H1 (cell line): ENCODE data around the gene LIMS1. TPM values are rescaled to one million over a fixed set of nuclear protein-coding genes. Genes with fewer than 3 reads are reported as not detected.
"Not testable (repeated sequence)": the region's sequence is repeated elsewhere in the genome, so short reads cannot be mapped to it uniquely, and the experiment has no call there.

Source experiments
- CTCF ChIA-PET: fragments of 300-600 bp; sonication (Branson Sonifier 250); formaldehyde crosslinking; loops from one replicate; lab custom pipeline; 2021; ENCODE audit not compliant: partially characterized antibody; lab: Charles Lee
- POLR2A ChIA-PET: fragments of 300-600 bp; sonication (Branson Sonifier 250); formaldehyde crosslinking; loops from one replicate; lab custom pipeline; 2021; ENCODE audit warnings: inconsistent platforms; ENCODE audit not compliant: partially characterized antibody; lab: Charles Lee
- DNase-seq, 2 experiments: peaks; one replicate each; pipeline versions ENCODE4 v3.0.0 to v3.0.0-alpha.2; 2010 to 2022; ENCODE audit warnings: low spot score in 2 of 2, low read depth in 1 of 2, mixed read lengths in 1 of 2
- FAIRE-seq: peaks from 2 replicates; lab custom pipeline; 2011; peaks lifted over from hg19 to GRCh38; lab: Jason Lieb, UNC
- H2AFZ ChIP-seq: 2 replicates; pipeline ENCODE4 v1.8.1; 2012; ENCODE audit warnings: low read length, inconsistent platforms
- H2AK5ac ChIP-seq: 2 replicates; pipeline ENCODE4 v1.6.1; 2013; ENCODE audit warnings: low read depth, low read length
- H2BK120ac ChIP-seq: replicated peaks from 2 replicates; pipeline ENCODE3; 2013; ENCODE audit warnings: low read depth, low read length, inconsistent platforms
- H2BK12ac ChIP-seq: 2 replicates; pipeline ENCODE4 v1.6.1; 2013; ENCODE audit warnings: low read depth, low read length
- H2BK15ac ChIP-seq: 2 replicates; pipeline ENCODE4 v1.6.1; 2013; ENCODE audit warnings: low read length
- H2BK20ac ChIP-seq: 2 replicates; pipeline ENCODE4 v1.6.1; 2013; ENCODE audit warnings: low read length
- H2BK5ac ChIP-seq: 2 replicates; pipeline ENCODE4 v1.6.1; 2013; ENCODE audit warnings: low read depth, low read length
- H3K14ac ChIP-seq: 2 replicates; pipeline ENCODE4 v1.6.1; 2013; ENCODE audit warnings: inconsistent platforms; ENCODE audit not compliant: insufficient read length
- H3K18ac ChIP-seq: 2 replicates; pipeline ENCODE4 v1.6.1; 2013; ENCODE audit warnings: low read length; ENCODE audit errors: extremely low read depth
- H3K23ac ChIP-seq: 2 replicates; pipeline ENCODE4 v1.6.1; 2013; ENCODE audit warnings: inconsistent platforms; ENCODE audit not compliant: insufficient read length
- H3K23me2 ChIP-seq: 2 replicates; pipeline ENCODE4 v1.6.1; 2013; ENCODE audit warnings: low read depth, low read length
- H3K27ac ChIP-seq: 2 replicates; pipeline ENCODE4 v1.6.1; 2011; ENCODE audit warnings: low read depth, low read length, inconsistent platforms
- H3K27me3 ChIP-seq, 4 experiments: replicated peaks in 1 of 4; 1 replicate in 1 of 4; 2 replicates in 3 of 4; pipeline versions ENCODE4 v1.6.1 to v1.8.1; 2011 to 2013; ENCODE audit warnings: low read length in 3 of 4, mild to moderate bottlenecking in 3 of 4, inconsistent platforms in 2 of 4, mixed read lengths in 2 of 4, moderate library complexity in 1 of 4; ENCODE audit not compliant: control insufficient read depth in 3 of 4, insufficient read depth in 3 of 4; ENCODE audit errors: extremely low read depth in 1 of 4
- H3K36me3 ChIP-seq, 4 experiments: 2 replicates each; pipeline versions ENCODE4 v1.6.1 to v1.8.1; 2011 to 2013; ENCODE audit warnings: mild to moderate bottlenecking in 4 of 4, low read length in 3 of 4, moderate library complexity in 2 of 4, control low read depth in 1 of 4, inconsistent platforms in 1 of 4; ENCODE audit not compliant: insufficient read depth in 4 of 4, control insufficient read depth in 2 of 4
- H3K4ac ChIP-seq: replicated peaks from 2 replicates; pipeline ENCODE3; 2013; ENCODE audit warnings: low read length, low read depth, mixed read lengths, inconsistent platforms; ENCODE audit not compliant: insufficient read length
- H3K4me1 ChIP-seq, 4 experiments: replicated peaks in 1 of 4; 1 replicate in 1 of 4; 2 replicates in 3 of 4; pipeline versions ENCODE4 v1.6.1 to v1.8.1; 2011 to 2013; ENCODE audit warnings: low read length in 3 of 4, inconsistent platforms in 2 of 4, mixed read lengths in 1 of 4; ENCODE audit not compliant: insufficient read depth in 4 of 4, control insufficient read depth in 3 of 4
- H3K4me2 ChIP-seq, 2 experiments: 2 replicates each; pipeline versions ENCODE4 v1.6.1 to v1.8.1; 2011 to 2013; ENCODE audit warnings: low read depth in 2 of 2, low read length in 2 of 2, control low read depth in 1 of 2, inconsistent platforms in 1 of 2, mild to moderate bottlenecking in 1 of 2; ENCODE audit not compliant: insufficient read depth in 1 of 2
- H3K4me3 ChIP-seq, 4 experiments: fragments of 200-600, 300-600 bp in 1 of 4; sonication (generic), shearing (Covaris generic), sonication (Bioruptor Twin) in 1 of 4; 2 replicates each; pipeline versions ENCODE4 v1.5.1 to v1.8.1; 2011 to 2016; ENCODE audit warnings: low read length in 4 of 4, low read depth in 3 of 4, control low read depth in 2 of 4, inconsistent platforms in 2 of 4, mild to moderate bottlenecking in 2 of 4, mixed read lengths in 1 of 4, moderate library complexity in 1 of 4; ENCODE audit not compliant: insufficient read depth in 2 of 4; ENCODE audit errors: extremely low read depth in 1 of 4
- H3K56ac ChIP-seq: replicated peaks from 2 replicates; pipeline ENCODE3; 2013; ENCODE audit warnings: low read depth, mild to moderate bottlenecking, mixed read lengths, low read length, inconsistent platforms; ENCODE audit not compliant: insufficient read length
- H3K79me1 ChIP-seq: 2 replicates; pipeline ENCODE4 v1.6.1; 2013; ENCODE audit warnings: low read depth, low read length, control low read depth
- H3K79me2 ChIP-seq, 2 experiments: 2 replicates each; pipeline versions ENCODE4 v1.6.1 to v1.8.1; 2012 to 2013; ENCODE audit warnings: low read length in 2 of 2, mild to moderate bottlenecking in 2 of 2, inconsistent platforms in 1 of 2; ENCODE audit not compliant: insufficient read depth in 2 of 2, control insufficient read depth in 1 of 2
- H3K9ac ChIP-seq, 4 experiments: replicated peaks in 1 of 4; 1 replicate in 1 of 4; 2 replicates in 3 of 4; pipeline versions ENCODE4 v1.6.1 to v1.8.1; 2011 to 2013; ENCODE audit warnings: low read depth in 3 of 4, low read length in 3 of 4, control low read depth in 2 of 4, mild to moderate bottlenecking in 2 of 4, moderate library complexity in 2 of 4, inconsistent platforms in 1 of 4; ENCODE audit errors: extremely low read depth in 1 of 4
- H3K9me3 ChIP-seq, 2 experiments: 2 replicates each; pipeline versions ENCODE4 v1.6.1 to v1.8.1; 2012 to 2013; ENCODE audit warnings: mild to moderate bottlenecking in 2 of 2, moderate library complexity in 2 of 2, control low read depth in 1 of 2, inconsistent platforms in 1 of 2, low read depth in 1 of 2, low read length in 1 of 2, mixed read lengths in 1 of 2; ENCODE audit not compliant: insufficient read depth in 2 of 2
- H4K20me1 ChIP-seq, 2 experiments: replicated peaks in 1 of 2; 2 replicates each; pipeline versions ENCODE3 to v1.8.1; 2011 to 2013; ENCODE audit warnings: inconsistent platforms in 2 of 2, low read length in 2 of 2, mild to moderate bottlenecking in 1 of 2; ENCODE audit not compliant: insufficient read depth in 2 of 2, control insufficient read depth in 1 of 2
- H4K5ac ChIP-seq: 2 replicates; pipeline ENCODE4 v1.6.1; 2013; ENCODE audit warnings: low read length, low read depth, mixed read lengths, inconsistent platforms; ENCODE audit not compliant: insufficient read length
- H4K8ac ChIP-seq: 2 replicates; pipeline ENCODE4 v1.8.0; 2013; ENCODE audit warnings: mild to moderate bottlenecking, moderate library complexity, low read length, inconsistent platforms; ENCODE audit not compliant: insufficient read depth; ENCODE audit errors: extremely low read depth
- H4K91ac ChIP-seq: replicated peaks from 2 replicates; pipeline ENCODE3; 2013; ENCODE audit warnings: low read length, mixed read lengths, inconsistent platforms; ENCODE audit not compliant: insufficient read length
- WGBS, 2 experiments: shearing (Covaris generic) in 1 of 2; methylation state at CpG; one replicate each; pipeline versions ENCODE4 v1.1.6 to v1.1.7; 2013 to 2015; ENCODE audit warnings: low lambda C conversion rate in 2 of 2, mixed read lengths in 2 of 2, inconsistent platforms in 1 of 2, low coverage in 1 of 2, missing lambda C conversion rate in 1 of 2; ENCODE audit not compliant: insufficient replicate concordance in 2 of 2, insufficient coverage in 1 of 2, insufficient read length in 1 of 2; ENCODE audit errors: extremely low coverage in 1 of 2, missing lambda C conversion rate in 1 of 2; 5-methylcytosine and 5-hydroxymethylcytosine counted together
- polyA plus RNA-seq, 7 experiments: library from polyadenylated mRNA; depleted of rRNA in 3 of 7; stranded (reverse) in 5 of 7; unstranded in 2 of 7; fragments of >200 nt in 5 of 7; fragments of 200-250 nt in 2 of 7; gene quantifications; 1 replicate in 5 of 7; 2 replicates in 1 of 7; 4 replicates in 1 of 7; pipeline versions ENCODE4 v1.2.1 to v1.2.3, GENCODE V29; 2011 to 2013; ENCODE audit warnings: missing spikeins in 2 of 7, mixed read lengths in 2 of 7
- total RNA-seq: library from RNA; stranded (reverse); fragmentation: NEBNext Ultra II Directional; extraction: Animal tissue kit (Norgen Biotek cat#: 25700); gene quantifications from 2 replicates; pipeline ENCODE4 v1.2.1, GENCODE V29; 2021

Gene LIMS1
- total and polyA plus RNA-seq, 2 of the 8 experiments (the other 6 are each of a cell fraction or from before 2014, with no cell fraction given), result 24.1 to 36.7 TPM

- H3K9me3 ChIP-seq, H3K4me2 ChIP-seq, H3K4me3 ChIP-seq, H3K9ac ChIP-seq, FAIRE-seq, H3K79me2 ChIP-seq, H2BK15ac ChIP-seq, H3K79me1 ChIP-seq, H3K27ac ChIP-seq, H3K18ac ChIP-seq, H2BK12ac ChIP-seq, H3K14ac ChIP-seq, H4K5ac ChIP-seq, CTCF ChIA-PET, H2BK20ac ChIP-seq, H2AFZ ChIP-seq, POLR2A ChIA-PET, H2AK5ac ChIP-seq, H3K56ac ChIP-seq, H3K23ac ChIP-seq, H3K27me3 ChIP-seq, H2BK5ac ChIP-seq, H4K20me1 ChIP-seq, H3K23me2 ChIP-seq, H3K4ac ChIP-seq, H3K4me1 ChIP-seq, H3K36me3 ChIP-seq, DNase-seq, H2BK120ac ChIP-seq, H4K91ac ChIP-seq, H4K8ac ChIP-seq: not testable (repeated sequence)
- 97% methylated on average over 4 of the region's 4 CpGs; no CpG with 5 or more reads in 1 of the 2 experiments for WGBS, 2 experiments
These were observed 144.0 kb downstream of the LIMS1 start for GRCh38 chr2:108678198-108678651.

- H3K79me2 ChIP-seq, H3K9me3 ChIP-seq, H4K20me1 ChIP-seq, FAIRE-seq, H3K14ac ChIP-seq, H3K4me2 ChIP-seq, H3K36me3 ChIP-seq, H4K5ac ChIP-seq, H2AK5ac ChIP-seq, H2BK15ac ChIP-seq, H2BK5ac ChIP-seq, H3K4ac ChIP-seq, H3K27ac ChIP-seq, DNase-seq, H2BK20ac ChIP-seq, H3K4me1 ChIP-seq, H3K56ac ChIP-seq, H3K4me3 ChIP-seq, H3K27me3 ChIP-seq, H2BK12ac ChIP-seq, H3K79me1 ChIP-seq, H3K18ac ChIP-seq, H3K23me2 ChIP-seq, H4K8ac ChIP-seq, H3K23ac ChIP-seq, H3K9ac ChIP-seq, H2AFZ ChIP-seq, H2BK120ac ChIP-seq, H4K91ac ChIP-seq, POLR2A ChIA-PET: not testable (repeated sequence)
- WGBS, 2 experiments, result no CpG with 5 or more reads among the region's 2 CpGs
- CTCF ChIA-PET, result interaction anchor here (0.6 kb wide), 1 partner anchor 322 kb away, joined by 3 read pairs; no protein-coding TSS in a partner anchor
These were observed 146.5 kb downstream of the LIMS1 start for GRCh38 chr2:108680805-108681204.
